WERI-Rb-1 (cell line): ENCODE results near the gene NTN4.

Source experiments
- DNase-seq: peaks from one replicate; pipeline ENCODE4 v3.0.0-alpha.2; 2020
- H3K27ac ChIP-seq: fragments of 250-450 bp; sonication (Bioruptor Pico); 2 replicates; pipeline ENCODE4 v1.5.1; 2020; ENCODE audit warnings: mild to moderate bottlenecking, moderate library complexity
- H3K27me3 ChIP-seq: fragments of 250-450 bp; sonication (Bioruptor Pico); 2 replicates; pipeline ENCODE4 v1.5.1; 2021; ENCODE audit warnings: mild to moderate bottlenecking, low read depth, moderate library complexity; ENCODE audit not compliant: insufficient read depth, severe bottlenecking
- H3K36me3 ChIP-seq: fragments of 250-450 bp; sonication (Bioruptor Pico); 2 replicates; pipeline ENCODE4 v1.5.1; 2020; ENCODE audit warnings: mild to moderate bottlenecking, moderate library complexity
- H3K4me3 ChIP-seq: 2 replicates; pipeline ENCODE4 v1.5.1; 2011; ENCODE audit warnings: low read depth, mild to moderate bottlenecking, control low read depth, low read length
- H3K9me3 ChIP-seq: fragments of 250-450 bp; sonication (Bioruptor Pico); 2 replicates; pipeline ENCODE4 v1.5.1; 2021; ENCODE audit warnings: mild to moderate bottlenecking, moderate library complexity; ENCODE audit not compliant: severe bottlenecking
- CTCF ChIP-seq: IDR thresholded peaks from 2 replicates; pipeline ENCODE4 v1.5.1; 2011; ENCODE audit warnings: low read depth, mild to moderate bottlenecking, control low read depth, inconsistent platforms, low read length

The NTN4 gene

GRCh38 chr12:95717316-95717928 is 73.1 kb downstream of the NTN4 start:
- Histone ChIP-seq H3K27me3 (no peaks in the 10 kb centered on the region), H3K27ac (no peak overlapping the region), H3K9me3 (no peaks in the 10 kb centered on the region), H3K4me3 (no peak overlapping the region), H3K36me3 (no peaks in the 10 kb centered on the region)
- no peak for DNase-seq
- TF ChIP-seq CTCF, result no peak

DNA sequence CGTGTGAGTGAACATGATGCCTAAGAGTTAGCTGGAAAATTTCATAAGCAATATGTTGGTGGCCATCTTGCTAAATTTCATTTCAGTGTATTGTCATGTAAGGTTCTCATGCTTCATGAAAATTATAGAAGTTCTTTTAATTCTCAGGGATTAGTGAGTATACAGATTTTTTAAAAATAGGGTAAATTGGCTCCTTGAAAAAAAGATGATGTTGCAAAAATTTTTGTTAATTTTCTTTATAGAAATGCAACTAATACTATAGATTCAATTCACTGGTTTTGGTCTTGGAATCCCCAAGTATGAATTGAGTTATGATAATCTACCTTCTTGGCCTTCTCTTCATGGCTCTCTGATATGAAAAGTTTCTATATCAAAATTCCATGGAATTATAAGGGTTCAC is 75.4 kb downstream of the NTN4 start:
- Histone ChIP-seq H3K36me3 (no peaks in the 10 kb centered on the region), H3K9me3 (no peaks in the 10 kb centered on the region), H3K27ac (no peak overlapping the region), H3K4me3 (no peak overlapping the region), H3K27me3 (no peaks in the 10 kb centered on the region)
- DNase-seq, result no peak
- TF ChIP-seq CTCF, result no peak

GRCh38 chr12:95712269-95712668 is 78.3 kb downstream of the NTN4 start:
- no peak overlapping the region for H3K4me3 ChIP-seq
- no peak for DNase-seq
- H3K27me3 ChIP-seq, result no peaks in the 10 kb centered on the region
- no peak for TF ChIP-seq CTCF
- no peaks in the 10 kb centered on the region for H3K9me3 ChIP-seq
- no peaks in the 10 kb centered on the region for H3K36me3 ChIP-seq
- H3K27ac ChIP-seq, result no peak overlapping the region

GRCh38 chr12:95710386-95710785 is 80.2 kb downstream of the NTN4 start:
- Histone ChIP-seq H3K4me3 (no peak overlapping the region), H3K9me3 (no peaks in the 10 kb centered on the region), H3K27me3 (no peaks in the 10 kb centered on the region), H3K36me3 (no peaks in the 10 kb centered on the region), H3K27ac (no peak overlapping the region)
- DNase-seq, result no peak
- TF ChIP-seq CTCF, result no peak

GRCh38 chr12:95709152-95709551 is 81.4 kb downstream of the NTN4 start:
- no peak for DNase-seq
- H3K4me3 ChIP-seq, result no peak overlapping the region
- H3K27ac ChIP-seq, result no peak overlapping the region

More at GRCh38 chr12:95709152-95709551, 81.4 kb downstream of the NTN4 start:
- TF ChIP-seq CTCF, result no peak
- no peaks in the 10 kb centered on the region for H3K36me3 ChIP-seq
- H3K27me3 ChIP-seq, result no peaks in the 10 kb centered on the region
- H3K9me3 ChIP-seq, result no peaks in the 10 kb centered on the region
